Midbrain (tissue), 1 donor: Measurements from ENCODE around the gene XYLT1.
"Not testable (repeated sequence)": the region's sequence is repeated elsewhere in the genome, so short reads cannot be mapped to it uniquely, and the experiment has no call there.

Experiments used
- DNase-seq: peaks from one replicate; lab custom pipeline; 2025; lab: John Stamatoyannopoulos, UW

XYLT1 gene

DNA sequence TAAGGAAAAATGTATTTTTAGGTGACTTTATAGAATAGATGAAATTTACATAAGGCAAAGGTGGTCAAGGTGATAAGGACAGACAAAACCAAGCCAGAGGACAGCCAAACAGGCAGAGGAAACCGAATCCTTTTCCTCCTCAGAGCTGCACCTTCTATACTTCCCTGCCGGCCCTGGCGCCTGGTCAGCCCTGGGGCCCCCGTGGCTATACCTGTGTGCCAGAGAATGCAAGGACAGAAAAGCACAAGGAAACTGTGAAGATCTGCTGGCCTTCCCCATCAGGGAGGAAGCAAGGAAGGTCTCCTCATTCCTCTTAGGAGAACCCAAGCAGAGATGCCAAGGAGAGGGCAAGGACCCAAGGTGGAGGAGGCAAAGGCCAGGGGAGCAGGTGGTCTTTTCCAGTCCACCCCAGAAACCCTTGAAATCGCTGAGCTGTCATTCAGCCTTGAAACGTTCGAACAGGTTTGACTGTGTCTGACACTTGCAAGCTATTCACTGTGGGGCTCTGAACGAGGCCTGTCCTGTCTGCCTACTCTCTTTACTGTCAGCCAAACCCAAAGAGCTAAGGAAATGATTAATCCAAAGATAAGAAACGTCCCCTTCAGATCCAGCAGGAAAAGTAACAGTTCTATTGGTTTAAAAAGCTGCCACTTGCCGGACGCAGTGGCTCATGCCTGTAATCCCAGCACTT is 114.4 kb downstream of the XYLT1 start:
- DNase-seq, result no peak

DNA sequence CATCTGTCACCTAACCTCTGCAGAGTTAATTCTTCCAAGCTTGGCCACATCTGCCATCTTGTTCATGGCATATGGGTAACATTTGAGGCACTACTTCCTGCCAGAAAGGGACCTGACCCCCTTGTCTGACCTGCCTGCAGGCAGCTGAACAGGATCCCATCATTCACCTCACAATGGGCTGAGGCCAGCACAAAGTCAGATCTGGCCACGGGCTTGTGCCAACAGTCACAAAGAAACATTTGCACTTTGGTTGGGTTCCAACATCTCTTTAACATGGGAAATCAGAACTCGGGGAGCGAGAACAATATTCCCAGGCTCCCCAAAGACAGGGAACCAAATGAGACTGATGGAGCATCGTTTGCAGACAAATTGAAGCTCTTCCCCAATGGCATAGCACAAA is 116.1 kb downstream of the XYLT1 start:
- no peak for DNase-seq

DNA sequence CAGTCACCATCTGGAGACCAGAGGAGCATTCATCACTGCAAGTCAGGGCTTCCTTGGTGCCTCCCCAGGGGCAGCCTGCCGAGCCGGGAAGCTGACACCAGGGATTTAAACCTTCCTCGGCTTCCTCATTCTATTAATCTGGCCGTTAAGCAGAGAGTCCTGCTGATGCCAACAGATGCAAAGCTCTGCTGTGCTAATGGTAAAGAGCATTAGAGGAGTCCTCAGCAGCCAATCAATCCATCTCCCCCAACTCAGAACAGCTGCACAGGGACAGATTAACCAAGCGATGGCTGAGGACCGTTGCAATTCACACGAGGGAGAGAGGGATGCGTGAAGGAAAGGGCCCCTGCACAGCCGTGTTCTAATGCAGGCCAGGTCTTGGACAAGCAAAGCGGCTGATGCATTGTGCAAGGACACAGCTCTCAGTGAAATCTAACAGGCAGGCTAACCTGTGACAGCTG is 116.6 kb downstream of the XYLT1 start:
- no peak for DNase-seq

- no peak for DNase-seq
Measured at GRCh38 chr16:17353561-17353960, 117.2 kb downstream of the XYLT1 start.

GRCh38 chr16:17351441-17352035 is 119.2 kb downstream of the XYLT1 start:
- DNase-seq, result no peak

- DNase-seq, result no peak
Measured at GRCh38 chr16:17350207-17350606, 120.6 kb downstream of the XYLT1 start.

- DNase-seq, result no peak
Measured at GRCh38 chr16:17348826-17349225, 121.9 kb downstream of the XYLT1 start.

DNA sequence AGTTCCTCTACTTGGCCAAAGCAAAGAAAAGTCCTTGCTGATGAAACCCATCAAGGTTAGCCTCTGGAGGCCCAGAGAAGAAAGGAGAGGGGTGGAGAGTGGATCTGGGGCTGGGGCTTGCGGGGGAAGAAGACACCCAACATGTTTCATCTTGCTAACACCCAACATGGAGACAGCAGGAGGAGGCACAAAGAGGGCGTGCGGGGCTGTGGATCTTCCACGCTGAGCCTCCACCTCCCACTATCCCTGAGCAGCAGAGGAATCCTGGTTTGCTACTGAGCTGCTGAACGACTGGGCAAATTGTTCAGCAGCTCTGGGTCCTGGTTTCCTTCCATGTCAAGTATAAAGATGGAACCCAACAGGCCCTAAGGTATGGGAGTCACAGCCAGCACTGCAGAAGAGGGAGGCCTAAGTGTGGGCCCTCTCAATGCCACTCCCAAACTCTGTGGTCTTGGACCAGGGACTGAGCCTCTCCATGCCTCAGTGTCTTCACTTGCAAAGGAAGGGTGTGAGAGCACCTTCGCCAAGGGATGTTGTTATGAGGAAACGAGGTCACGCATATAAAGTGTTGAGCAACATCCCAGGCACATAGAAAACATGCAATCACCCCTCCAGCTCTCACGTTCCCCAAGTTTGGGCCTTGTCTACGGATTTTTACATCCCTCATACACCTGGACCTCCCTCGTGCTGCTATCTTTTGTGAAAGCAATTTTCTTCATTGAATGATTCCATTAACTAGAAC is 122.5 kb downstream of the XYLT1 start:
- no peak for DNase-seq

DNA sequence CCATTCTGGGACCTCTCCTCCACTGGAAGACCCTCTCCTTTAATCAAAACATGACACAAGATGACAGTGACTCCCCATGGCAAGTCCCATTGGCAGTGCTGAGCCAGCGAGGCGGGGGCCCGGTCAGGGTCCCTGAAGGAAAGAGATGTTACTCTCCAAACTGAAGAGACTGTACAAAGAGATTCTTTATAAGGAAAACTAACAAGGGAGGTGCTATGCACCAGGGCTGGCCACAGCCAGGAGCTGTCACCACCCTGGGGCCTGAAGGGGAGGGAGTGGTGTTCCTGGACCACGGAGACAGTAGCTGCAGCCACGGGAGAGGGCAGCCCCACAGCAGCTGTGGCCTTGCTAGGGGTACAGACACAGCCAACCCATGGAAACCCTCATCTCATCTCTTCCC is 123.1 kb downstream of the XYLT1 start:
- no peak for DNase-seq

DNA sequence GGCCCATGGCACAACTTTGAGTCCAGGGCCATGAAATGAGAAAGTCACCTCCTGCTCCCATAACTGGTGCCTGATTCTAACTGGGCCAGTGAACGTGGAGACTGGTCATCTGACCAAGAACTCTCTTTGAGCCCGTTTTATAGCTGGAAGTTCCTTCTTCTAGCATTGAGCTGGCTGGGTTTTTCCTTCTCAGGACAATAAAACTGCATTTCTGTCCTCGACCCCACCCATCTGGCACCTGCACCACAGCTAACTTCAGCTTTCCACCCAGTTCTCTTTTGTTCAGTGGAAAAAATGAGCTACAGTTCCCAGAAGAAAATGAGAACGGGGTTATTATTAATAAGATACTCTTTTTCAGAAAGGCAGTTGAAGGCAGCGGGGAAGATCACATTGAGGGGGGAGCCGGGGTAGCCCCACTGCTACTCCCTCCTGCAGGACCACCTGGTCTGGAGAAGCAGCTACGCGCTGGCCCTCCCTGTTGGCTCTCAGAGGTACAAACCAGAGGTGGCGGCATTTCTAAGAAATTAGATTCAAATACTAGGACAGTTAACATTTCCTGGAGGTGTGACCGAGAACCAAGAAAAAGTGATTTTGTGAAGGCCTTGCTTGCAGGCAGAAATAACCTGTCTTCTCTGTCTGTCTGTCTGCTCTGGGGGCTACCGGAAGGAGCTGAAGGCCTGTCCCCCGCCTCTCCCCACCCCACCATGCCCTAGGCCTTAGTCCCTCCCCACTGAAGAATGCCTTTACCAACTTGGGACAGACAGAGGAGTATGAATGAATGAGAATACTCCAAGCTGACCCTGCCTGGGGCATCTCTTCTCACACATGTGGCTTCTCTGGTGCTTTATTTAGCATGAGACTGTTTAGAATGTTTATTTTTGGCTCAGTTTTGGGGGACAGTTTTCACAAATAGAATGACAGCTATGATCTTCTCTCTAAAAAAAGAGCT is 123.9 kb downstream of the XYLT1 start:
- no peak for DNase-seq

DNA sequence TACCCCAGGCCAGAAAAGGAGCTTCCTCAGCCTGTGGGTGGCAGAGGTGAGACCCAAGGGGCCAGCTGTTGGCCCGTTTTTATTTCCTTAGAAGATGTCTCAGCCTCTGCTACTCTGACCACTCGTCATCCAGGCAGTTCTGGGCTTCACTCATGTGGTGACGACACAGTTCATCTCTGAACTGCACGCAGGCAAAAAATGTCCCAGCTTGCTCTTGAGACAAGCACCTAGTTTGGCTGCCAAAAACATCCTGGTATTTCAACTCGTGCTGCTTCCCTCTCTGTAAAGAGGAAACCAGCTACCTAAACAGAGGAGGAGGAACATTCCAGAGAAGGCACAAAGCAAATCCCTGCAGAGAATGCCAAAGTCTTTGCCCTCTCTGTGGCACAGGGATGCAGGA is 125.7 kb downstream of the XYLT1 start:
- DNase-seq, result no peak

DNA sequence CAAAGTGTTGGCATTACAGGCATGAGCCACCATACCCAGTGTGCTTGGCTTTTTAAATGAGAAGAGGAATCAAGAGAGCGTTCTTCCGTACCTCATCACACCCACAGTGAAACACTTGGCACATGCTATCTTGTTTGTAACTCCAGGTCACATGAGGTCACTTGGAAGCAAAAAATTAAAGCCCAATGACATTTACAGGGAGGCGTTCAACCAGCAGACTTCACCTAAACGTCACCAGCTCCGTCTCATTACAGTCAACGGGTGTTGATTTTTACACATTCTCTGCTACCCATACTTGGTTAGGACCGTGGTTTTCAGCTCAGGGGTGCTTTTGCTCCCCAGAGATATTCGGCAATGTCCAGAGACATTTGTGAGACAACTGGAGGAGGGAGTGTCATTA is 127.0 kb downstream of the XYLT1 start:
- no peak for DNase-seq

- DNase-seq, result no peak
Measured at GRCh38 chr16:17343028-17343427, 127.7 kb downstream of the XYLT1 start.

DNA sequence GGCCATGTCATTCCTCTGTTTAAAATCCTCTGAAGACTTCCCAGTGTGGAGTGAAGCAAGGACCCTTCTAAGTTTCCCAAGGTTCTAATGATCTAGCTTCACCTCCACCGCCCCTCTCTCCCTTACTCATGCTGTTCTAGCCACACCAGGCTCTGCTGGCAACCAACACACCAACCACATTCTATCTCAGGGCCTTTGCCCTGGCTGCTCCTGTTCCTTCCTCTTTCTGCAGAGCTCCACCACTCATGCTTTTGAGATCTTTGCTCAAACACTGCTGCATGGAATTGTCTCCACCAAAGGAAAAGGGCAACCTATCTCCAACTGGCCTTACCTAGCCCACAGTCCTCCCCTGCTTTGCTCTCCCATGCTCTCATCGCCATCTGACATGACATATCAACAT is 128.7 kb downstream of the XYLT1 start:
- DNase-seq, result no peak

- DNase-seq, result no peak
Measured at GRCh38 chr16:17340804-17341203, 130.0 kb downstream of the XYLT1 start.

- DNase-seq, result no peak
Measured at GRCh38 chr16:17339764-17340541, 130.8 kb downstream of the XYLT1 start.

DNA sequence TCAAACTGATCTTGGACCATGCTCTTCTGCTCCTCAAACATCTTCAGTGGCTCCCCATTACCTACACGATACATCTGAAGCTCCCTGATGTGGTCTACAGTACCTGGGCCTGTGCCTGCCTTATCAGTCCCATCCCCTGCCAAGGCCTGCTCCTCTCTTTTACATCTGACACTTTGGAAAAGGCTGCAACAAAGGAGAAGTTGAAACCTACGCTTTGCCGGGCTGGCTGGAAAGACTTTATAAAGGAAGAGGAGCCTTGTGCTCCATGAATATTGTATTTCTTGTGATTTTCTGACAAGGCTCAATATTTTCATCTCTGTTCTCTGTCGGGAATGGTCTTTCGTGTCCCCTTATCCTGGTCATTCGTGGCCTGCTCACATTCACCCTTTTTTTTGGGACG is 132.5 kb downstream of the XYLT1 start:
- no peak for DNase-seq

DNA sequence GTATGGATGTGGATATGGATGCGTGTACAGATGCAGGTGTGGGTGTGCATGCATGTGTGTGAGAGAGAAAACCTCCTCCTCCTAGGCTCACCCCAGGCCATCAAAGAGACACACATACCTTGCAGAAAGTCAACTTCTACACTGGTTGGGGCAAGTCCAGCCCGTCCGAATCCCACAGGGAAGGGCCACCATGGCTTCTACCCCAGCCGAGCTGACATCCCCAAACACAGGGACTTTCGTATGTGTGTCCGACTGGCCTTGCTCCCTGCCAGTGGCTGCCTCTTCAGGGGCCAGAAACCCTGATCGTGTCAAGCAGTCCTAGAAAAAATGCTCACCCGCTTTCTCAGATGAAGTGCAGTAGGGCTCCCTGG is 134.2 kb downstream of the XYLT1 start:
- DNase-seq, result no peak

DNA sequence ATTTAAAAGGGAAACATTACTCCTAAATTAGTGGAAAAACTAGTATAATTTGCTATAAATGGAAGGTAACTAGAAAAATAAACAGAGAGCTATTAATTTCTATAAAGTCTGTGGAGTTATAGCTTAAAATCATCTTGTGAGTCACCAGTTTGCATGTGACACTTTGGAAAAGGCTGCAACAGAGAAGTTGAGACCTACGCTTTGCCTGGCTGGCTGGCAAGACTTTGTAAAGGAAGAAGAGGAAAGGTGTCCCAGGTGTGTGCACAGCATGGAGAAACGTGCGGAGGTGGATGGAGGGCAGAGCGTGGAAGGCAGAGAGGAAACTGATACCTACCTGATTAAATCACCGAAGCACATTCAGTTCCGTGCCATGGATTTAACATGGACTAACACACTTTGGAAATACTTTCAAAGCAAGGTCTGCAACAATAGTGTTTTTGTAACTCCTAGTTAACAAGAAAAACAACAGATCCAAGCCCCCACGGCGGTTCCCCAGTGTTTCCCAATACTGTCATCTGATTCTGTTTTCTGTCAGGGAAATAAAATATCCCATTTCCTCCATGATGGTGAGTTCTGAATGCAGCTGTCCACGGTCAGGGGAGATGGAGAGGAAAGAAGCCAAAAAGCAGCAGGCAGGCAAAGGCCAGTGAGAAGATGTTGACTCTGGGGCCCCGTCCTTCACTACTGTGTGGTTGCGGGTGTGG is 134.8 kb downstream of the XYLT1 start:
- no peak for DNase-seq

- not testable (repeated sequence) for DNase-seq
Measured at GRCh38 chr16:17335406-17335805, 135.4 kb downstream of the XYLT1 start.

- DNase-seq, result no peak
Measured at GRCh38 chr16:17334096-17334495, 136.7 kb downstream of the XYLT1 start.
